ENCODE results near the gene DHRS7B.
"Not testable (repeated sequence)": the region's sequence is repeated elsewhere in the genome, so short reads cannot be mapped to it uniquely, and the experiment has no call there.

DHRS7B gene

DNA sequence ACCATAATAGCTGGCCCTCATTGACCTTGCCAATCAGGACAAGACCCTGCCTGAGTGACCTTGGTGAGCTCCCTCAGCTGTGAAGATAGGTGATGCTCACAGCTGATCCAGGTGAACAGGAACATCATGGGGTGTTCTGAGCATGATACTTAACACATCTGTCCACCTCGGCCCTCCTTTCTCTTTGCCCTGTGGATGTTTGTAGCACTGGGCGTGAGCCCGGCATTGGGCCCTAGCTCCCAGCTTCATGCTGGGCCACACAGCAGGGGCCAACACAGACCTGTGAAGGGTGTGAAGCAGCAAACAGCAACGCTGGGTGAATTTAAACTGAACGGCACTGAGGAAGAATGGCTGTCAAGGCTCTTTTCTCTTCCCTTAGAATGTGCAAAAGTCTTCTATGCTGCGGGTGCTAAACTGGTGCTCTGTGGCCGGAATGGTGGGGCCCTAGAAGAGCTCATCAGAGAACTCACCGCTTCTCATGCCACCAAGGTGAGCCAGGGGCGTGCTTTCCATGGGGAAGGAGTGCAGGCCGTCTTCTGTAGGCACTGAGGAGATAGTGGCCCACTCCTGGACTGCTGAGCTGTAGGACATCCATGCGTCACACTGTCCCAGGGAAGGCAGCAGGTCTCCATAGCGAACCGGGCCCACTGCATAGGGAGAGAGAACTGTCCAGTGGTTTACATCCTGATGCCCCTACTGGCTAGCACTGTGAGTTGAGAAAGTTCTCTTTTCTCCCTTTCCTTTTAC, 51.3 kb downstream of the DHRS7B start:
- no peak for DNase-seq (ENCODE audit: low read depth in 2 of 2)

DNA sequence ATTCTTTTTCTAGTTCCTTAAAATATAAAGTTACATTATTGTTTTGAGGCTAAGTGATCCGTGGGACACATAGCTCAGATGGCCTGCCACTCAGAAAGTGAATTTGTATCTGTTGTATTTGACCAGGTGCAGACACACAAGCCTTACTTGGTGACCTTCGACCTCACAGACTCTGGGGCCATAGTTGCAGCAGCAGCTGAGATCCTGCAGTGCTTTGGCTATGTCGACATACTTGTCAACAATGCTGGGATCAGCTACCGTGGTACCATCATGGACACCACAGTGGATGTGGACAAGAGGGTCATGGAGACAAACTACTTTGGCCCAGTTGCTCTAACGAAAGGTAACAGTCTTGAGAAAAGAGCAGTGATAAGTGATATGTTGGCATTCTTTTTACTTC, 56.7 kb downstream of the DHRS7B start:
- DNase-seq (ENCODE audit: low read depth in 2 of 2), result no peak

GRCh38 chr17:21184570-21184969, 57.8 kb downstream of the DHRS7B start:
- no peak for DNase-seq (ENCODE audit: low read depth in 2 of 2)

- DNase-seq (ENCODE audit: low read depth in 2 of 2), result no peak
Observed at GRCh38 chr17:21185061-21185460, 58.3 kb downstream of the DHRS7B start.

DNA sequence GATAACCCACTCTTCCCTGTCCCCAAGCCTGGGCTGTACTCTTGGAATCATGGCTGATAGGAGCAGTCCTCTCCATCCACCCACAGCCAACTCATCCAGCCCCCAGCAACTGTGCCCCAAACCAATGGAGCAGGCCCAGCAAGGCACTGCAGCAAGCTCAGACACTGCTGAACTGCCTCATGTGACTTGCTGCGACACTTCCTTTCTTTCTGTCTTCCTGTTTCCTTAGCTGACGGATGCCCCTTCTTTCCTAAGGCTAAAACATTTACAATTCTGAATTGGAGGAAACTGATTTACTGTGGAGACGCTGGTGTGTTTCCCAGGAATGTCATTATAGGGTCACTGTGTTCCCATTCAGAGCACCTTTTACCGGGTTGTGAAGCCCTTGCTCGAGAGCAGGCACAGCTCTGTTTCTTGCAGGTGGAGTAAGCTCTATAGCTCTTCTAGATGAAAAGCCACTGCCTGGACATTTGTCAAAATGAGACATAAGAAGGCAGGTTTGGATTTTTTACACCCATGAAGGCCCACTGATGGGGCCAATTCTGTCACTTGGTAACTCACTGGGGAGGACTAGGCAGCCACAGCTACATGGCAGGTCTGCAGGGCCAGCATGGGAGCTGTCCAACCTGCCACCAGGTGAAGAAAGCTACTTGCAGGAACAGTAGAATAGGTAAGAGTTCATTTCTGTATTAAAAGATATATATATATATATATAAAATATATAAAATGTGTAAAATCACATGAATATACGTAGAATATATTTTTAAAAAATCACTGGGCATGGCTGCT, 59.8 kb downstream of the DHRS7B start:
- no peak for DNase-seq (ENCODE audit: low read depth in 2 of 2)

DNA sequence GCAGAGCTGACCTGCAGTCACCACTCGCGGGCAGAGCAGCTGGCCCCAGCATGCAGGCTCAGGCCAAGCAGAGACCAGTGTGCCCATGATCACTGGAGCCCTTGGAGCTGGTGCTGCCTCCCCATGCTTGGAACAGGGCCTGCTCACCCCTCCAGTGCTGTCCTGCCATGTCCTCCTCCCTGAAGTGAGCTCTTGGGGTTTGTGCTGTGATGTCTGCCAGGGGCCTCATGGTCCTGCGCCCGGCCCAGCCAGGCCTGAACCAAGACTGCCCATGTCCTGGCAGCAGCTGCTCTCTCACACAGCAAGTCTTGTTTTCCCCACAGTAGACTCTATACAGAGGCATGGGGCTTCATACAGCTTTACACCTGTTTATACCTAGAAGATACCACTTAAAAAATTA, 62.6 kb downstream of the DHRS7B start:
- no peak for DNase-seq (ENCODE audit: low read depth in 2 of 2)

- no peak for DNase-seq (ENCODE audit: low read depth in 2 of 2)
Observed at GRCh38 chr17:21190078-21190477, 63.3 kb downstream of the DHRS7B start.

GRCh38 chr17:21191698-21192097, 64.9 kb downstream of the DHRS7B start:
- no peak for DNase-seq (ENCODE audit: low read depth in 2 of 2)

- DNase-seq (ENCODE audit: low read depth in 2 of 2), result not testable (repeated sequence)
Observed at GRCh38 chr17:21192414-21192813, 65.7 kb downstream of the DHRS7B start.

DNA sequence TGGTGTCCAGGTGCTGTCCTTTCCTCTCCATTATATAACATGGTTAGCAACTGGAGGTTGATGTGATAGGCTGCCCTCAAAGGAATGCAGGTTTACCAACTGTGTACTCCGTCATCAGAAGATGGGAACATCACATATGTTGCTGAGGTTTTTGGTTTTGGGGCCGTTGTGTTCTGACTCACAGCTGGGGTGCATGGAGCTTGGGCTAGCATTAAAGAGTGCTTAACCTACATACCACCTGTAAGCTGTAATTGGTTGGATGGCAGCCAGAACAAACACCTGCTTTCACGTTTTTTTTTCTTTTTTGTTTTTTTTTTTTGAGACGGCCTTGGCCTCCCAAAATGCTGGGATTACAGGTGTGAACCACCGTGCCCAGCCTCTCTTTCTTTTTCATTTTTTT, 66.3 kb downstream of the DHRS7B start:
- DNase-seq (ENCODE audit: low read depth in 2 of 2), result no peak

GRCh38 chr17:21194226-21194625, 67.5 kb downstream of the DHRS7B start:
- no peak for DNase-seq (ENCODE audit: low read depth in 2 of 2)

GRCh38 chr17:21194703-21195102, 67.9 kb downstream of the DHRS7B start:
- DNase-seq (ENCODE audit: low read depth in 2 of 2), result no peak

DNA sequence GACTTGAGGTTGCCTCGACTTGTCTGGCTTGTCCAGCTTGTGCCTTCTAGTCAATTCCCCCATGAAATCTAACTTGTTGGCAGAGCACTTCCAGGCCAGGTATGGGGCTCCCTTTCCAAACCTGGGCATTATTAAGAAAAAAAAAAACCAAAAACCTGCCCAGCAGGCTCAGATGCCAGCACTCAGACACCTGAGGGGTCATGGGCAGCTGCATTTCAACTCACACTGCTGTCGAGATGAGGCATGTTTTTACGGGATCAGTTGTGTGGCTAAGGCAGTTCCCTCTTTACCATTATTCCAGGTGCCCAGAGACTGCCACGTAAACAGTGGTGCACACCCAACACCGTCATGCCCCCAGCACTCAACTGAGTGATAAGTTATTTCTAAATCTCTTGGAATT, 69.4 kb downstream of the DHRS7B start:
- no peak for DNase-seq (ENCODE audit: low read depth in 2 of 2)

- DNase-seq (ENCODE audit: low read depth in 2 of 2), result no peak
Observed at GRCh38 chr17:21198411-21198810, 71.6 kb downstream of the DHRS7B start.

DNA sequence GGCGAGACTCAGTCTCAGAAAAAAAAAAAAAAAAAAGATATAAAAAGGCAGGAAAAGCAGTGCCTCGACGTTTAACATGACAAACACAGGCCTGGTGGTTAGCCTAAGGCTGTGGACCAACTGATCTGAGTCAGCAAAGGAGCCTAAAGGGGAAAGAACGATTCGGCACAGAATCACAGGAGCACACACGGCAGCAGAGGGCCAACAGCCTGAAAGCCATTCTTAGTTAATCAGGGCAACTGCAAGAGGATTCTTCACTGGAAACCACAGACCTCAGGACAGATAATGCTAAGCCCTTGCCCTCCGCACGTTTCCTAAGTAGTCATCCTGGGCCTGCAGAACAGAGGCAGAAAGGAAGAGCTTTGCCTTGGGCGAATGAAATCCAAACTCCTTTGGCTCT, 72.5 kb downstream of the DHRS7B start:
- no peak for DNase-seq (ENCODE audit: low read depth in 2 of 2)

GRCh38 chr17:21199856-21200255, 73.1 kb downstream of the DHRS7B start:
- no peak for DNase-seq (ENCODE audit: low read depth in 2 of 2)

GRCh38 chr17:21200590-21201297, 74.0 kb downstream of the DHRS7B start:
- DNase-seq (ENCODE audit: low read depth in 2 of 2), result no peak

DNA sequence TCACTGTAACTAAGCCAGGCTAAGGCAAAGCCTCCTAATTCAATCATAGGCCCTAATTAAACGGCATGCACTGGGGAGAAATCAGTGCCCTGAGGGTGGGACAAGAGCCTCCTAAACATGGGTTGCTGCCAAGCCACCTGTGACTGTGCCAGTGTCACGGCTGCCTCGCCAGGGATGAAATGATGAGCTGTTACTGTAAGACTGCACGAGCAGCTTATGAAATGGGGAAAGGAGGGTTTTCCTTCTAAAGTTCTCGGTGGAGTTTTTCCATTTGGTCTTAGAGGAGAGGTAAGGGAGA, 74.5 kb downstream of the DHRS7B start:
- no peak for DNase-seq (ENCODE audit: low read depth in 2 of 2)

DNA sequence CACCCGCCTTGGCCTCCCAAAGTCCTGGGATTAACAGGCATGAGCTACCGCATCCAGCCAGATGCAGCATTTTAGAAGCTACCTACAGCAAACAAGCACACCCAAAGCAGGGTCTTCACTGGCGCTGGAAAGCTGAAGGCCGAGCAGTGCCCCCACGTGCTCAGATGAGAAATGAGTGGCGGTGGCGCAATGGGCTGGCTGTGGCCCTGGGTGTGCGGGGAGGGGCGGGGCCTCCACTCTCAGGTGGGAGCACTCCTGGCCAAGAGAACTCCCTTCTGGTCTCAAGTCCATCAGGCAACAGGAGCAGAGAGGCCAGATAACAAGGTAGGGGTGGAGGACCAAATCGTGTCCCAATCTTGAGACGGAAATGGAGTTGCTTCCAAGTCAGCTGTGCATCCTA, 75.1 kb downstream of the DHRS7B start:
- DNase-seq (ENCODE audit: low read depth in 2 of 2), result no peak

GRCh38 chr17:21202512-21202911, 75.7 kb downstream of the DHRS7B start:
- DNase-seq (ENCODE audit: low read depth in 2 of 2), result no peak

GRCh38 chr17:21204935-21205334, 78.2 kb downstream of the DHRS7B start:
- no peak for DNase-seq (ENCODE audit: low read depth in 2 of 2)

- DNase-seq (ENCODE audit: low read depth in 2 of 2), result no peak
Observed at GRCh38 chr17:21208352-21208751, 81.6 kb downstream of the DHRS7B start.

Measured in stimulated activated CD8-positive, alpha-beta memory T cell treated with anti-CD3 and anti-CD28 coated beads, Interleukin-7, amount 100 ng/mL, for 4 hours (primary cell).